ENCODE data around the gene AGFG2. TPM values are rescaled to one million over a fixed set of nuclear protein-coding genes. Genes with fewer than 3 reads are reported as not detected.

Gene AGFG2
- polyA plus RNA-seq, 2 of the 4 experiments (the other 2 are of a cell fraction) = 16.0 to 31.8 TPM

DNA sequence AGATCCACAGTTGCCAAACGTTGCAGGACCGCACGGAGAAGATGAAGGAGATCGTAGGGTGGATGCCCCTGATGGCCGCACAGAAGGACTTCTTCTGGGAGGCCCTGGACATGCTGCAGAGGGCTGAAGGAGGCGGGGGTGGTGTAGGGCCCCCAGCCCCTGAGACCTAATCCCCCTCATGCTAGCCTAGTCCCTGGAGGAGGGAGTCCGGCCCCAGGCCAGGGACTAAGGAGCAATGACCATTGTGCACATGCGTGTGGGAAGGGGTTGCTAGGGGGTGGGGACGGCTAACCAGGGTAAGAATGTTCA, 61.7 kb downstream of the AGFG2 start (continued):
- TF ChIP-seq ZC3H11A (IDR thresholded peaks at IDR 0.05) (no peak), HEYL (CRISPR knock-in tag; IDR thresholded peaks at IDR 0.05) (no peak), TP53 (CRISPR knock-in tag; IDR thresholded peaks at IDR 0.05) (no peak), KDM5A (IDR thresholded peaks at IDR 0.05) (no peak), ZSCAN20 (CRISPR knock-in tag; IDR thresholded peaks at IDR 0.05) (no peak)
- TF ChIP-seq, protein P1, sequence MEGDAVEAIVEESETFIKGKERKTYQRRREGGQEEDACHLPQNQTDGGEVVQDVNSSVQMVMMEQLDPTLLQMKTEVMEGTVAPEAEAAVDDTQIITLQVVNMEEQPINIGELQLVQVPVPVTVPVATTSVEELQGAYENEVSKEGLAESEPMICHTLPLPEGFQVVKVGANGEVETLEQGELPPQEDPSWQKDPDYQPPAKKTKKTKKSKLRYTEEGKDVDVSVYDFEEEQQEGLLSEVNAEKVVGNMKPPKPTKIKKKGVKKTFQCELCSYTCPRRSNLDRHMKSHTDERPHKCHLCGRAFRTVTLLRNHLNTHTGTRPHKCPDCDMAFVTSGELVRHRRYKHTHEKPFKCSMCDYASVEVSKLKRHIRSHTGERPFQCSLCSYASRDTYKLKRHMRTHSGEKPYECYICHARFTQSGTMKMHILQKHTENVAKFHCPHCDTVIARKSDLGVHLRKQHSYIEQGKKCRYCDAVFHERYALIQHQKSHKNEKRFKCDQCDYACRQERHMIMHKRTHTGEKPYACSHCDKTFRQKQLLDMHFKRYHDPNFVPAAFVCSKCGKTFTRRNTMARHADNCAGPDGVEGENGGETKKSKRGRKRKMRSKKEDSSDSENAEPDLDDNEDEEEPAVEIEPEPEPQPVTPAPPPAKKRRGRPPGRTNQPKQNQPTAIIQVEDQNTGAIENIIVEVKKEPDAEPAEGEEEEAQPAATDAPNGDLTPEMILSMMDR (IDR thresholded peaks at IDR 0.05) = no peak

DNA sequence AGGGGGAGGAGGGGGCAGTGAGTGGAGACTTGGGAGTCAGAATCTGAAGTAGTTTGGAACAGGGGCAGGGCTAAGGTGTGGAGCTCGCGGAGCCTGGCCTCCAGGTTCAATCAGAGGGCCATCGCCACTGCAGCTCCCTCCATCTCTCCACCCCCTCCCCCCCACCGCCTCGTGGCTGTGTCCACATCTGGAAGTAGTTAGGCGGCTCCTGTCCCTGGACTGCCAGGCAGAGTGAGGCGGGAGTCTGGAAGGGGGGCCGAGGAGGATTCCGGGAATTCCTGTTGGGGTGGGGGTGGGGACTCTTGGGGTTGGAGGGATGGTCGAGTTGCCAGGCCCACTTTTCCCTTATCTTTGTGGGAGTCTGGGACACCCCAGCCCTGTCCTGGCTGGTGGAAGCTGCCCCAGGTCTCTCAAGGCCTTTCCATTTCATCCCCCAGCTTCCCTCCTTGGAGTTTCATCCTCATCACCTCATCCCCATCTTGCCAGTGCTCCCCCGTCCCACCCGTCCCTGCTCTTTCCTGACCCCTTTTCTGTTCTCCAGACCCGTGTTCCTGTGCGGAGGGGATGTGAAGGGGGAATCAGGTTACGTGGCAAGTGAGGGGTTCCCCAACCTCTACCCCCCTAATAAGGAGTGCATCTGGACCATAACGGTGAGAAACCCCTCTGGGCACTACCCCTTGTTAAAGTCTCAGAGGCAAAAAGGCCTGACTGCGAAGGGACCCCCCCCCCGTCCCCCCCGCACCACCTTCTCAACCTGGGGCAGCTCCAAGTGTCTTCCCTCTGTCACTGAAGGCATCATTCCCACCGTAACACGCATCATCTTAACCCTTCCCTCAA, 64.1 kb downstream of the AGFG2 start:
- Histone ChIP-seq H3K27ac (peak overlapping the region in 1 of 2 experiments; percentile 86; a peak in 2 of 6 replicates), H3K4me3 (no peak overlapping the region), H3K9me3 (no peaks in the 10 kb centered on the region), H3K4me1 (0 out of 3 replicates have a peak, but pooled peaks cover 8% of the 10 kb centered on the region), H3K4me2 (peak overlapping the region; percentile 100; the same call in 2 of the 3 replicates)
- FAIRE-seq (no peak), ATAC-seq (no peak), DNase-seq (ENCODE audit: low read depth in 1 of 2, low spot score in 1 of 2) (no peak)
- TF ChIP-seq JUNB (IDR thresholded peaks at IDR 0.05) (no peak), ZNF302 (CRISPR knock-in tag; IDR thresholded peaks at IDR 0.05) (no peak), HOXB13 (CRISPR knock-in tag; IDR thresholded peaks at IDR 0.05; ENCODE audit: low read depth) (no peak)
- TF ChIP-seq, protein P2, sequence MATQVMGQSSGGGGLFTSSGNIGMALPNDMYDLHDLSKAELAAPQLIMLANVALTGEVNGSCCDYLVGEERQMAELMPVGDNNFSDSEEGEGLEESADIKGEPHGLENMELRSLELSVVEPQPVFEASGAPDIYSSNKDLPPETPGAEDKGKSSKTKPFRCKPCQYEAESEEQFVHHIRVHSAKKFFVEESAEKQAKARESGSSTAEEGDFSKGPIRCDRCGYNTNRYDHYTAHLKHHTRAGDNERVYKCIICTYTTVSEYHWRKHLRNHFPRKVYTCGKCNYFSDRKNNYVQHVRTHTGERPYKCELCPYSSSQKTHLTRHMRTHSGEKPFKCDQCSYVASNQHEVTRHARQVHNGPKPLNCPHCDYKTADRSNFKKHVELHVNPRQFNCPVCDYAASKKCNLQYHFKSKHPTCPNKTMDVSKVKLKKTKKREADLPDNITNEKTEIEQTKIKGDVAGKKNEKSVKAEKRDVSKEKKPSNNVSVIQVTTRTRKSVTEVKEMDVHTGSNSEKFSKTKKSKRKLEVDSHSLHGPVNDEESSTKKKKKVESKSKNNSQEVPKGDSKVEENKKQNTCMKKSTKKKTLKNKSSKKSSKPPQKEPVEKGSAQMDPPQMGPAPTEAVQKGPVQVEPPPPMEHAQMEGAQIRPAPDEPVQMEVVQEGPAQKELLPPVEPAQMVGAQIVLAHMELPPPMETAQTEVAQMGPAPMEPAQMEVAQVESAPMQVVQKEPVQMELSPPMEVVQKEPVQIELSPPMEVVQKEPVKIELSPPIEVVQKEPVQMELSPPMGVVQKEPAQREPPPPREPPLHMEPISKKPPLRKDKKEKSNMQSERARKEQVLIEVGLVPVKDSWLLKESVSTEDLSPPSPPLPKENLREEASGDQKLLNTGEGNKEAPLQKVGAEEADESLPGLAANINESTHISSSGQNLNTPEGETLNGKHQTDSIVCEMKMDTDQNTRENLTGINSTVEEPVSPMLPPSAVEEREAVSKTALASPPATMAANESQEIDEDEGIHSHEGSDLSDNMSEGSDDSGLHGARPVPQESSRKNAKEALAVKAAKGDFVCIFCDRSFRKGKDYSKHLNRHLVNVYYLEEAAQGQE (IDR thresholded peaks at IDR 0.05) = no peak
- TF ChIP-seq, protein P3, sequence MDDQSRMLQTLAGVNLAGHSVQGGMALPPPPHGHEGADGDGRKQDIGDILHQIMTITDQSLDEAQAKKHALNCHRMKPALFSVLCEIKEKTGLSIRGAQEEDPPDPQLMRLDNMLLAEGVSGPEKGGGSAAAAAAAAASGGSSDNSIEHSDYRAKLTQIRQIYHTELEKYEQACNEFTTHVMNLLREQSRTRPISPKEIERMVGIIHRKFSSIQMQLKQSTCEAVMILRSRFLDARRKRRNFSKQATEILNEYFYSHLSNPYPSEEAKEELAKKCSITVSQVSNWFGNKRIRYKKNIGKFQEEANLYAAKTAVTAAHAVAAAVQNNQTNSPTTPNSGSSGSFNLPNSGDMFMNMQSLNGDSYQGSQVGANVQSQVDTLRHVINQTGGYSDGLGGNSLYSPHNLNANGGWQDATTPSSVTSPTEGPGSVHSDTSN (IDR thresholded peaks at IDR 0.05) = no peak
- WGBS (ENCODE audit: missing lambda C conversion rate) = 75% methylated on average over 21 of the region's 21 CpGs
- POLR2A ChIA-PET = interaction anchor here (1.4 to 1.9 kb wide), 2 partner anchors 9 to 17 kb away, joined by 5 to 17 read pairs; partner anchors contain the start of genes FBXO24 and MOSPD3
- CTCF ChIA-PET = interaction anchor here (0.8 to 4.3 kb wide), 12 partner anchors 10 to 152 kb away, joined by 3 to 16 read pairs (median 4); no protein-coding TSS in a partner anchor

DNA sequence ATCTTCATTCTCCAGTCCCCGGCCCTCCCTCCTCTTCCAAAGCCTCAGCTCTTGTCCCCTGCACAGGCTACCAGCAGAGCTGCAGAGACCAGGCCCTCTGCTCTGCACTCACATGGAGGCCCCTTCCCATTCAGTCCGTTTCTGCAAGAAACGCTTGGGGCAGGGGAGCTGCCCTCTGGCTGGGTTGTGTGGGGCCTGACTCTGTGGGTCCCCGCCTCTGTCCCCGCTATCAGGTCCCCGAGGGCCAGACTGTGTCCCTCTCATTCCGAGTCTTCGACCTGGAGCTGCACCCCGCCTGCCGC, 64.7 kb downstream of the AGFG2 start:
- POLR2A ChIA-PET = interaction anchor here (0.5 to 1.9 kb wide), 2 partner anchors 9 to 10 kb away, joined by 4 to 5 read pairs; partner anchors contain the start of gene MOSPD3
- 70% methylated on average over 10 of the region's 10 CpGs for WGBS (ENCODE audit: missing lambda C conversion rate)
- no peak for TF ChIP-seq NFE2L2 (conservative IDR thresholded peaks at IDR 0.05; ENCODE audit: low read length)
- TF ChIP-seq, protein P4, sequence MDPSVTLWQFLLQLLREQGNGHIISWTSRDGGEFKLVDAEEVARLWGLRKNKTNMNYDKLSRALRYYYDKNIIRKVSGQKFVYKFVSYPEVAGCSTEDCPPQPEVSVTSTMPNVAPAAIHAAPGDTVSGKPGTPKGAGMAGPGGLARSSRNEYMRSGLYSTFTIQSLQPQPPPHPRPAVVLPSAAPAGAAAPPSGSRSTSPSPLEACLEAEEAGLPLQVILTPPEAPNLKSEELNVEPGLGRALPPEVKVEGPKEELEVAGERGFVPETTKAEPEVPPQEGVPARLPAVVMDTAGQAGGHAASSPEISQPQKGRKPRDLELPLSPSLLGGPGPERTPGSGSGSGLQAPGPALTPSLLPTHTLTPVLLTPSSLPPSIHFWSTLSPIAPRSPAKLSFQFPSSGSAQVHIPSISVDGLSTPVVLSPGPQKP (IDR thresholded peaks at IDR 0.05; ENCODE audit: low read depth, low read length) = no peak
- TF ChIP-seq FOSB (CRISPR knock-in tag; IDR thresholded peaks at IDR 0.05) = no peak
- no peak for TF ChIP-seq HEYL (CRISPR knock-in tag; IDR thresholded peaks at IDR 0.05)
- TF ChIP-seq RAD21 (conservative IDR thresholded peaks at IDR 0.05 in 1 of 2, IDR thresholded peaks at IDR 0.05 in 1 of 2) = no peak
- TF ChIP-seq GATA3 (IDR thresholded peaks at IDR 0.05; ENCODE audit: borderline replicate concordance) = no peak
- TF ChIP-seq ZSCAN20 (CRISPR knock-in tag; IDR thresholded peaks at IDR 0.05) = no peak
- TF ChIP-seq POLR2A (IDR thresholded peaks at IDR 0.05; ENCODE audit: low read length) = no peak
- TF ChIP-seq, protein P5, sequence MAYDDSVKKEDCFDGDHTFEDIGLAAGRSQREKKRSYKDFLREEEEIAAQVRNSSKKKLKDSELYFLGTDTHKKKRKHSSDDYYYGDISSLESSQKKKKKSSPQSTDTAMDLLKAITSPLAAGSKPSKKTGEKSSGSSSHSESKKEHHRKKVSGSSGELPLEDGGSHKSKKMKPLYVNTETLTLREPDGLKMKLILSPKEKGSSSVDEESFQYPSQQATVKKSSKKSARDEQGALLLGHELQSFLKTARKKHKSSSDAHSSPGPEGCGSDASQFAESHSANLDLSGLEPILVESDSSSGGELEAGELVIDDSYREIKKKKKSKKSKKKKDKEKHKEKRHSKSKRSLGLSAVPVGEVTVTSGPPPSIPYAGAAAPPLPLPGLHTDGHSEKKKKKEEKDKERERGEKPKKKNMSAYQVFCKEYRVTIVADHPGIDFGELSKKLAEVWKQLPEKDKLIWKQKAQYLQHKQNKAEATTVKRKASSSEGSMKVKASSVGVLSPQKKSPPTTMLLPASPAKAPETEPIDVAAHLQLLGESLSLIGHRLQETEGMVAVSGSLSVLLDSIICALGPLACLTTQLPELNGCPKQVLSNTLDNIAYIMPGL (CRISPR knock-in tag; IDR thresholded peaks at IDR 0.05; ENCODE audit: borderline replicate concordance) = no peak
- TF ChIP-seq CHD2 (IDR thresholded peaks at IDR 0.05; ENCODE audit: low read length, partially characterized antibody) = no peak
- no peak for TF ChIP-seq TFCP2L1 (CRISPR knock-in tag; IDR thresholded peaks at IDR 0.05)
- no peak for TF ChIP-seq RCOR1 (IDR thresholded peaks at IDR 0.05; ENCODE audit: low read depth, low read length)
- no peak for TF ChIP-seq RFX5 (IDR thresholded peaks at IDR 0.05)
- TF ChIP-seq ESRRA (IDR thresholded peaks at IDR 0.05; ENCODE audit: borderline replicate concordance, low read length) = no peak
- TF ChIP-seq, protein P6, sequence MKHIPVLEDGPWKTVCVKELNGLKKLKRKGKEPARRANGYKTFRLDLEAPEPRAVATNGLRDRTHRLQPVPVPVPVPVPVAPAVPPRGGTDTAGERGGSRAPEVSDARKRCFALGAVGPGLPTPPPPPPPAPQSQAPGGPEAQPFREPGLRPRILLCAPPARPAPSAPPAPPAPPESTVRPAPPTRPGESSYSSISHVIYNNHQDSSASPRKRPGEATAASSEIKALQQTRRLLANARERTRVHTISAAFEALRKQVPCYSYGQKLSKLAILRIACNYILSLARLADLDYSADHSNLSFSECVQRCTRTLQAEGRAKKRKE (CRISPR knock-in tag; IDR thresholded peaks at IDR 0.05; ENCODE audit: low read depth) = no peak

More for the DNA sequence above, 64.7 kb downstream of the AGFG2 start:
- CTCF ChIA-PET = interaction anchor here (0.8 to 4.3 kb wide), 8 partner anchors 15 to 153 kb away, joined by 3 to 16 read pairs (median 6); no protein-coding TSS in a partner anchor
- H3K9me3 ChIP-seq = no peaks in the 10 kb centered on the region
- DNase-seq (ENCODE audit: low read depth in 1 of 2, low spot score in 1 of 2) (no peak), FAIRE-seq (no peak), ATAC-seq (no peak)
- peak overlapping the region; percentile 84 to 86; a peak in 4 of 6 replicates for H3K27ac ChIP-seq
- 0 out of 3 replicates have a peak, but pooled peaks cover 8% of the 10 kb centered on the region for H3K4me1 ChIP-seq
- peak overlapping the region; percentile 100 for H3K4me2 ChIP-seq
- H3K4me3 ChIP-seq = peak overlapping the region; percentile 74; the same call in 1 of the 3 replicates
